Measurements from ENCODE around the gene NEK3.
"Not testable (repeated sequence)": the region's sequence is repeated elsewhere in the genome, so short reads cannot be mapped to it uniquely, and the experiment has no call there.

Gene NEK3, protein sequence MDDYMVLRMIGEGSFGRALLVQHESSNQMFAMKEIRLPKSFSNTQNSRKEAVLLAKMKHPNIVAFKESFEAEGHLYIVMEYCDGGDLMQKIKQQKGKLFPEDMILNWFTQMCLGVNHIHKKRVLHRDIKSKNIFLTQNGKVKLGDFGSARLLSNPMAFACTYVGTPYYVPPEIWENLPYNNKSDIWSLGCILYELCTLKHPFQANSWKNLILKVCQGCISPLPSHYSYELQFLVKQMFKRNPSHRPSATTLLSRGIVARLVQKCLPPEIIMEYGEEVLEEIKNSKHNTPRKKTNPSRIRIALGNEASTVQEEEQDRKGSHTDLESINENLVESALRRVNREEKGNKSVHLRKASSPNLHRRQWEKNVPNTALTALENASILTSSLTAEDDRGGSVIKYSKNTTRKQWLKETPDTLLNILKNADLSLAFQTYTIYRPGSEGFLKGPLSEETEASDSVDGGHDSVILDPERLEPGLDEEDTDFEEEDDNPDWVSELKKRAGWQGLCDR

GRCh38 chr13:52159159-52159982 is at the start of gene NEK3:
NEK3 (minus strand) TSS chr13:52159597; CDS start chr13:52156191, 3,406 bp downstream.
- DNase-seq = peak; percentile 70

DNA sequence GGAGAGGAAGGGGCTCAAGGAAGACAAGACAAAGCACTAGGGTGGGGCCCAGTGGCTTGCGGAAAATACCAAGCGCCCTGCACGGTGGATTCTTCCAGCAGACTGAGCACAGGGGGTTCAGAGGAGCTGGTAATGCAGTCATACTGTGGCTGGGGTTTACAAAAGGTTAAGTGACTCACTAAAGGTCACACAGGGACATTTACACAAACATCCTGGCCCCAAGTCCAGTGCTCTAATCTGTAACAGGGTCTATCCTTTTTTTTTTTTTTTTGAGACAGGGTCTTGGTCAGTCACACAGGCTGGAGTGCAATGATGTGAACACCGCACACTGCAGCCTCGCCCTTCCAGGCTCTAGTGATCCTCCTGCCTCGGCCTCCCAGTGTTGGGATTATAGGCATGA is 49.0 kb upstream of the NEK3 start:
- DNase-seq = not testable (repeated sequence)

DNA sequence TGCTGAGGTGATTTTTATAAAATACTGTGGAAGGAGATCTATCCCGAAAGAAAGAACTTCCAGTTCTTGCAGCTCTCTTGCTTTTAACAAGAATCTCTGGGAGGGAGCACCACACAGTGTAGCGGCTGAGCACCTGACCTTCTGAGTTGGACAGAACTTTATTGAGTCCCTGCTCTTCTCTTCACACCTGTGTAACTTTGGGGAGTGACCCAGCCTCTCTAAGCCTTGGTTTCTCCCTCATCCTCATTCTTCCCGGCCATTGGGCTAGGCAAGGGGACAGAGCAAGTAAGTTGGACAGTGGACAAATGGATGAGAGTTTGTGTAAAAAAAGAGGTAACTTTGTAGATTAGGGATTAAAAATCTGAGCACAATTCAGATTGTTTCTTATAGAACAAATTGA is 48.5 kb upstream of the NEK3 start:
- DNase-seq = not testable (repeated sequence)

DNA sequence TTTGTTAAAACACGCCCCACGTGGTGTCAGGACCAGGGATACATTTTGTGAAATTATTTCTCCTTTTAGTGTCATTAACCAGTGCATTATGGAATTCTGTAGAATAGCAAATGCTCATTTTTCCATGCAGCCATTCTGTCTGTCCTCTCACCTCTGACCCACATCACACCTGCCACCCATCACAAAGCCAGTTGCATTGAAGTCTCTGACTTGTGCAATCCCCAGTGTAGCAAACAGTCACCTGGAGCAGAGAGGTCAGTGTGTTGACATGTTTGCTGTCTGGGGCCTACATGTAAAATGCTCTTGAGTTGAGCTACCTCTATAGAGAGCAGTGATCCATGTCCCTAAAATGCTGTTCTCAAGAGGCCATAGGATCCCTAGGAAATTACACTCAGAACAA is 47.9 kb upstream of the NEK3 start:
- not testable (repeated sequence) for DNase-seq

DNA sequence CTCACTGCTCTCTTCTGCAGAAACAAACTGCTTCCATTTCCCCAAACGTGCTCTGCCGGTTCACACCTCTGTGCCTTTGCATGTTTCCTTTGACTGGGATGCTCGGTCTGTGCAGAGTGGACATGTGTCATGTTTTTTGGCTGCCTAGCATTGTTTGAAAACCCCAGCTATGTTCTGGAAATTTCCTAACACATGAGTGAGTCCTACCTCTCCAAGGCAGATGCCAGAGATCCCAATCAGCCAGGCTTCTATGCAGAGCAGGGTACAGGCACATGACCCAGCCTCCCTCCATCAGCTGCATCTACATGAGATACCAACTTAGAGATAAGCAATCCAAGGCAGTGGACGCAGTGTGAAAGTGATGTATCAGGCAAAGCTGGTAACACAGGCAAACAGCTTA is 45.1 kb upstream of the NEK3 start:
- DNase-seq = not testable (repeated sequence)

GRCh38 chr13:52203864-52204263 is 44.5 kb upstream of the NEK3 start:
- DNase-seq = not testable (repeated sequence)

- DNase-seq = not testable (repeated sequence)
Observed at GRCh38 chr13:52202506-52202905, 43.1 kb upstream of the NEK3 start.

- peak; percentile 30 for DNase-seq
Observed at GRCh38 chr13:52201439-52202193, 42.2 kb upstream of the NEK3 start.

- DNase-seq = peak; percentile 80
Observed at GRCh38 chr13:52195401-52195837, 36.0 kb upstream of the NEK3 start.

- peak; percentile 82 for DNase-seq
Observed at GRCh38 chr13:52194184-52194868, 34.9 kb upstream of the NEK3 start.

- peak; percentile 15 for DNase-seq
Observed at GRCh38 chr13:52193587-52194183, 34.3 kb upstream of the NEK3 start.

DNA sequence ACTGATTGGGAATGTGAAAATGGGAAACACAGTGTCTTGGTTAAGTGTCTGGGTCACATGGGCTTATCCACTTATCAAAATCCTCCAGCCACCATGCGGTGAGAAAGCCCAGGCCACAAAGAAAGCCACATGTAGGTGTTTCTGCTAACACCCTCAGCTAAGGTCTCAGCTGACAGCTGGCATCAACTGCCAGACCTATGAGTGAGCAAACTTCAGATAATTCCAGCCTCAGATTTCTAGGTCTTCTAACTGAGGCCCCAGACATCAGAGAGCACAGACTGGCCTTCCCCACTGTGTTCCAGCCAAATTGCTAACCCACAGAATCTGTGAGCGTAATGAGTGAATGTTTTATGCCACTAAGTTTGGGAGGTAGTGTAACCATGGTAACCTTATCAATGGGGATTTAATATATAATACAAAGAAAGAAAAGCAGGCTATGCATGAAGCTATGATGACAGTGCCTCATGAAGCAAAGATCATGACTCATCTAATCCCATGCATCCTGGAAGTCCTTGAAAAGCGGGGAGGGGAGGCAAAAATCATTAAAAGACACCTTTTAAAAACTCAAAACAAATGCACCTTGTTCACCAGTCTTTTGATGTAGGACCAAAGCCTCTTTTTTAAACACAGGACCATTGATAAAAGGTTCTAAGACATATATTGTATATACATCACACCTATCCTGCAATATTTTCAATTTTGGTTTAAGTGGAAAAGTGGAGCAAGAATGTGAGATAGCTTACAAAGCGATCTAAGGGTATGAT is 28.2 kb upstream of the NEK3 start:
- DNase-seq = not testable (repeated sequence)

GRCh38 chr13:52187029-52187423 is 27.6 kb upstream of the NEK3 start:
- no peak for DNase-seq

DNA sequence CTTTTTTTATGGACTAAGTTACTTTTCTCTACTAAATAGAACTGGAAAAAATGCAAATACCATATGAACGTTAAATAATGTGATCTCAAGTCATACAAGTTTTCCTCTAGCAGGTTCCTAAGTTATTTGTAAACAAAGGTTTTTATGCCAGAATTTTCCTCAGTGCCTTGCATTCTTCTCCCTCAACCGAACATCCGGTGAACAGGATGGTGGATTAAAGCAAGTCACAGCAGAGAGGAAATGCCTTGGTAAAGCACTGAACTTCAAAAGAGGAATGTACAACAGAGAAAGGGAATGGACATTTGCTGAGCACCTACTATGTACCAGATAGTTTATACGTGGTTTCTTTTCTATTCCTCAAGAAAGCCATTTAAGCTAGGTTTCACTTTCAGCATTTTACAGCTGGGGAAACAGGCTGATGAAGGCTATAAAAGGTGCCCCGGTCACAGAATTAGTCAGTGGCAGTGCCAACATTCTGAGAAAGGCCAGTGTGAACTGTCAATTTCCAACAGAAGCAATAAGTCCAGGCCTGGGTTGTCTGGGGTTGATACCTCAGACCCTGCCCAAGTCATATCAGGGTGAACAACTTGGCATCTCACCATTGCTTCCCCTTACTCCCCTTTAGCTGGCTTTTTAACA is 22.0 kb upstream of the NEK3 start:
- not testable (repeated sequence) for DNase-seq

- DNase-seq = no peak
Observed at GRCh38 chr13:52179925-52180324, 20.5 kb upstream of the NEK3 start.

- no peak for DNase-seq
Observed at GRCh38 chr13:52177276-52177675, 17.9 kb upstream of the NEK3 start.

DNA sequence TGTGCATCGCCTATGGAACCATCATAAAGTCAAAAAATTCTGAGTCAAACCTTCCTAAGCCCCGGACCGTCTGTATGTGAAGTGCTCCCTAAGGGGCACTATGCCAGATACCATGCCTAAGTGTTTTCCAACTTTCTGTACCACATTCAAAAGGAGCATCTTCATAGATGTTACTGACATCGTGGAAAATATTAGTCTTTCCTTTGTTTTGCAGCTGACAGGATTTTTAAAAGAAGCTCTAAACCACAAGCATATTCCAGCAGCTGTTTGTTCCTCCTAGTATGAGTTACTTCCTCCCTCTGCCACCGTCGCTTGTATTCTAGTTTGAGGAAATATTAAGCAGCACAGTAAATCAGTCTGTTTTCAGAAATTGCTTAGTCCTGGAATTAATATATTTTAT is 14.6 kb upstream of the NEK3 start:
- DNase-seq = not testable (repeated sequence)

GRCh38 chr13:52173373-52173772 is 14.0 kb upstream of the NEK3 start:
- no peak for DNase-seq

DNA sequence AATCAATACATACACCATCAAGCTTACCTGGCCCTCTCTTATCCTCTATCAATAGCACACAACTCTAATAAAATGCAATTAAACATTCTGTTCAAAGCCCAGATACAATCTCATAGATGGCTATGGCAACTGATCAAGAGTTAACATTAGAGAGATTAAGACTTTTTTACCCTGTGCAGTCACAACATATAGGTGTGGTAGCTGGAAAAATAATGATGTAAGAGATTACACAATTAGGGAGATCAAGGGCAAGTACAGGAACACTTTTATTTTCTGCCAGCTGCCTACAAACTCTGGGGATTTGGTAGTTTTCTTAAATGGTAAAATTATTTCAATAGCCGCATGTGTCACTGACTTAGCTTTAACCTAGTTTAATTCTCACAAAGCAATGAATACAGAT is 12.3 kb upstream of the NEK3 start:
- DNase-seq = not testable (repeated sequence)

DNA sequence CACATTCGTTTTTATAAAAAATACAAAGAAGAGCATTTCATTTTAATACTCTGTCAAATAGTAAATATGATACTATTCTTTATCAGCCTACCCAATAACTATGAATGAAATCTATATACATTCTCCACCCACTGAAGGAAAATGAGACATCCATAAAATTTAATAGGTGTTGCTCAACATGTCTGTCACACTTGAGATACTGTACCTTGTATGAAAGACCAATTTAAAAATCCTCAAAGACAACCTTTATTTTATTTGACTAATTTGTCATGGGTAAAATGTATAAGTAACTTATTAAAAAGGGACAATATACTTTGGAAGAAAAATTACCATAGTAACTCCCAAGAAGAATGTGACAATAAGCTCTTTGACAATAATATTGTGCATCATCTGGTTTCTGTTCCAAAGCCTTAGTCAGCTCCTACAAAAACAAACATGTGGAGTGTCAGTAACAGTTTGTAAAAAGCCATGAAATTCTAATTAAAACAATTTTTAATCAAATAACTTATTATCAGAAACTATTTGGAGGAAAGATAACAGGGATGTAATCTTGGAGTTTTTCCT is 11.5 kb upstream of the NEK3 start:
- DNase-seq = not testable (repeated sequence)
